ENCODE data around the gene CNPPD1.

GRCh38 chr2:219155054-219155644 lies 21.6 kb downstream of the CNPPD1 start:
- TF ChIP-seq CTCF (IDR thresholded peaks at IDR 0.05) (peak; percentile 45 to 71 (median 55)), POLR2A (IDR thresholded peaks at IDR 0.05) (no peak), POLR2AphosphoS5 (IDR thresholded peaks at IDR 0.05; ENCODE audit: insufficient read depth in 1 of 2, low read depth in 1 of 2) (no peak)
